Stomach (tissue), 9 donors: ENCODE results near the gene RBMS2. TPM values are rescaled to one million over a fixed set of nuclear protein-coding genes. Genes with fewer than 3 reads are reported as not detected.

Experiments used
- DNase-seq, 2 donors: peaks; one replicate each; pipeline versions ENCODE4 v3.0.0 to v3.0.0-alpha.2; 2013 to 2019
- H3K27ac ChIP-seq, 5 donors: fragments of 200-600 bp in 4 of 5; sonication (generic) in 4 of 5; one replicate each; pipeline ENCODE4 v1.5.1; 2013 to 2019; ENCODE audit warnings: mild to moderate bottlenecking in 1 of 5, moderate library complexity in 1 of 5
- H3K27me3 ChIP-seq, 3 donors: fragments of 200-600 bp; sonication (generic); one replicate each; pipeline ENCODE4 v1.5.1; 2017 to 2019; ENCODE audit warnings: mixed run types in 1 of 3
- H3K36me3 ChIP-seq, 4 donors: fragments of 200-600 bp; sonication (generic); 1 replicate in 3 of 4; 2 replicates in 1 of 4; pipeline ENCODE4 v1.5.1; 2016 to 2019
- H3K4me1 ChIP-seq, 4 donors: fragments of 200-600 bp; sonication (generic); one replicate each; pipeline ENCODE4 v1.5.1; 2016 to 2019
- H3K4me3 ChIP-seq, 4 donors: fragments of 200-600 bp; sonication (generic) in 3 of 4; one replicate each; pipeline ENCODE4 v1.5.1; 2016 to 2019; ENCODE audit warnings: mild to moderate bottlenecking in 1 of 4
- H3K9me3 ChIP-seq, 4 donors: fragments of 200-600 bp; sonication (generic); one replicate each; pipeline ENCODE4 v1.5.1; 2016 to 2019
- CTCF ChIP-seq, 7 experiments: fragments of 450-650 bp in 4 of 7; fragments of 200-600 bp in 3 of 7; sonication (generic) in 3 of 7; IDR thresholded peaks; one replicate each; pipeline ENCODE4 v1.5.1; 2016 to 2019; ENCODE audit warnings: antibody characterized with exemption in 7 of 7, control low read depth in 2 of 7, mild to moderate bottlenecking in 1 of 7
- EP300 ChIP-seq: sonication (generic); formaldehyde crosslinking; IDR thresholded peaks from one replicate; pipeline ENCODE4 v1.6.1; 2017; ENCODE audit warnings: antibody characterized with exemption
- POLR2A ChIP-seq, 4 donors: fragments of 450-650 bp; IDR thresholded peaks; one replicate each; pipeline ENCODE4 v1.6.1; 2016; ENCODE audit warnings: antibody characterized with exemption in 4 of 4, control low read depth in 2 of 4, mild to moderate bottlenecking in 1 of 4, moderate library complexity in 1 of 4
- POLR2AphosphoS5 ChIP-seq, 3 donors: sonication (generic); formaldehyde crosslinking; IDR thresholded peaks; one replicate each; pipeline ENCODE4 v1.6.1; 2016; ENCODE audit warnings: antibody characterized with exemption in 3 of 3
- WGBS, 5 donors: extraction: QIAGEN DNeasy Blood & Tissue Kit in 3 of 5; methylation state at CpG; one replicate each; pipeline versions ENCODE4 v1.1.5 to v1.1.7; 2013 to 2018; 5-methylcytosine and 5-hydroxymethylcytosine counted together
- intact Hi-C: fragments of 100-400 bp; cut with DNase I; formaldehyde crosslinking; loops from one replicate; pipeline ENCODE4 v1.15.1; 2023; ENCODE audit warnings: low total_unique reads
- polyA plus RNA-seq, 3 donors: library from polyadenylated mRNA; stranded (reverse); fragments of 200-250 nt; gene quantifications; one replicate each; pipeline ENCODE4 v1.2.3, GENCODE V29; 2013
- total RNA-seq, 5 donors: library from RNA; depleted of rRNA; stranded (reverse); fragments of >200 nt; gene quantifications; one replicate each; pipeline versions ENCODE4 v1.1.0 to v1.2.3, GENCODE V29; 2014 to 2016
- donor health status: healthy with polysubstance abuse.
- donor health status: Bipolar disorder and iron deficiency.
- donor health status: healthy.

Gene RBMS2
- total and polyA plus RNA-seq, 8 donors: 4.2 to 123 (median 9.8) TPM

DNA sequence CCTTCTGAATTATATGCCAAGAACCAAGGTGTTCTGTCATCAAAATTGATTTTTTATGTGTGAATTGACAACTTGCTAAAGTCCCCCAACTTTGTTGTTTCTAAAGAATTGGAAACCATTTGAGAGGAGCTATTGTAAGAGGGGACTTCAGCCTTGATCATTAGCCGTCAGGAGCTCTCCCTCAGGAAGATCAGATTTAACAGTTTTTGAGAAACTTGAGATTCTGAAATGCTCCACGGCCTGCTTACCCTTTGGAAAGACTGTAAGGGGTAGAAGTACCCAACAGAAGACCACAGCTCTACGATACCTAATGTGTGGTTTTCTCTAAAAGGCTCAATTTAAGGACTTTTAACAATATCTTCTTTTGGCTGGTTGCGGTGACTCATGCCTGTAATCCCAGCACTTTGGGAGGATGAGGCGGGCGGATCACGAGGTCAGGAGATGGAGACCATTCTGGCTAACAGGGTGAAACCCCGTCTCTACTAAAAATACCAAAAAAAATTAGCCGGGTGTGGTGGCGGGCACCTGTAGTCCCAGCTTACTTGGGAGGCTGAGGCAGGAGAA lies 57.4 kb downstream of the RBMS2 start:
- WGBS, 5 donors: 89 to 96% (median 93%) methylated on average over 10 of the region's 10 CpGs
- H3K9me3 ChIP-seq: no peaks in the 10 kb centered on the region
- intact Hi-C loops: no loop called here
- H3K27me3 ChIP-seq: no peaks in the 10 kb centered on the region
- no peaks in the 10 kb centered on the region for H3K4me1 ChIP-seq
- H3K4me3 ChIP-seq: no peak overlapping the region
- H3K27ac ChIP-seq: no peak overlapping the region
- TF ChIP-seq EP300: no peak
- H3K36me3 ChIP-seq: peaks cover 0 to 77% (median 58%) of the 10 kb centered on the region in 4 donors
- DNase-seq: no peak

DNA sequence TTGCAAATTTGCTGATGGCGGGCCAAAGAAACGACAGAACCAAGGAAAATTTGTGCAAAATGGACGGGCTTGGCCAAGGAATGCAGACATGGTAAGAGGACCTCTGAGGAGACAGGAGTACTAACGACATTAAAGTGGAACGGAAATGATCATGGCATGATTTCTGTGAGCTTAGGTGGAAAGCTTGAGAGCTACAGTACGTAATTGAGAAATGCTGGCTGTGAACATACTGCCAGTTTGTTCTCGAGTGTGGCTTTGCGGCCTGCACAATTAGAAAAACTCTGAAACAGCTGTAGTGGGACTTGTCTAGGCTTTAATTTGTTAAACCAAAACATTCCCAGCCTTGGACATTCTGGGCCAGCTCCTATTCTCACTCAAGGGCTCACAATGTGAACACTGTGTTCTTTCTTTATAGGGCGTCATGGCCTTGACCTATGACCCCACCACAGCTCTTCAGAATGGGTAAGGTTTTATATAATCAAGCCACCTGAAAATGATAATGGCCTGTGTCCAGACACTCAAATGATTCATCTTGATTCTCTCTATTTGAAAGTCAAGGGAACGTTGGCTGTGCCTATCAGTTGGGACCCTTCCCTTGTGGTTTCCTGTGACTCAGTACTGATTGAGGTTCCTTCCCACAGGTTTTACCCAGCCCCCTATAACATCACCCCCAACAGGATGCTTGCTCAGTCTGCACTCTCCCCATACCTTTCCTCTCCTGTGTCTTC lies 60.0 kb downstream of the RBMS2 start:
- no peak for DNase-seq
- 78 to 86% (median 82%) methylated on average over 10 of the region's 10 CpGs for WGBS, 5 donors
- no peak for TF ChIP-seq EP300
- no peak for TF ChIP-seq CTCF (IDR thresholded peaks at IDR 0.05)
- no peak for TF ChIP-seq POLR2AphosphoS5 (IDR thresholded peaks at IDR 0.05)
- TF ChIP-seq POLR2A (IDR thresholded peaks at IDR 0.05): no peak
- Histone ChIP-seq H3K27ac (peak overlapping the region in 1 of 5 donors; percentile 4), H3K4me1 (no peaks in the 10 kb centered on the region), H3K9me3 (no peaks in the 10 kb centered on the region), H3K36me3 (peaks cover 0 to 67% (median 47%) of the 10 kb centered on the region in 4 donors), H3K27me3 (no peaks in the 10 kb centered on the region), H3K4me3 (no peak overlapping the region)
- intact Hi-C loops: no loop called here

DNA sequence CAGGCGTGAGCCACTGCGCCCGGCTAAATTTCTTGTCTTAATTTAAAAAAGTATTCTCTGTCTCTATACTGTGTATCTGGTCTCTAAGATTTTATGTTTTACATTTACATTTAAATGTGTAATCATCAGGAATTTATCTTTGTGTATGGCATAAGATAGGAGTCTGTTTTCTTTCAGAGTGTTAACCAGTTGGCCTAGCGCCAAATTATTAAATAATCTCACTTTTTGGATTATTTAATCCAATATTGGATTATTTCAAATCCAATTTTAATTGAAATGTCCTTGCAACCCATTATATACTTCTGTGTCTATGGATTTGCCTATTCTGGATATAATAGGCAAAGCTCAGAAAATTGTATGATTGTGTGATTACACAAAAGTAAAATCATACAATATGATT lies 63.5 kb downstream of the RBMS2 start:
- DNase-seq: no peak
- no peak overlapping the region for H3K4me3 ChIP-seq
- TF ChIP-seq CTCF (IDR thresholded peaks at IDR 0.05): no peak
- no peak for TF ChIP-seq POLR2A (IDR thresholded peaks at IDR 0.05)
- no peak for TF ChIP-seq POLR2AphosphoS5 (IDR thresholded peaks at IDR 0.05)
- TF ChIP-seq EP300: no peak
- WGBS, 5 donors: 78 to 90% (median 84%) methylated on average over 4 of the region's 4 CpGs
- no peaks in the 10 kb centered on the region for H3K27me3 ChIP-seq
- H3K36me3 ChIP-seq: peaks cover 21 to 87% (median 71%) of the 10 kb centered on the region in 4 donors
- no peaks in the 10 kb centered on the region for H3K9me3 ChIP-seq
- H3K27ac ChIP-seq: no peak overlapping the region
- H3K4me1 ChIP-seq: no peaks in the 10 kb centered on the region
- intact Hi-C loops: no loop called here

- WGBS, 5 donors: 83 to 95% (median 90%) methylated on average over 1 of the region's 1 CpG
- H3K36me3 ChIP-seq: peaks cover 21 to 59% (median 49%) of the 10 kb centered on the region in 4 donors
- no peak for DNase-seq
- H3K4me3 ChIP-seq: no peak overlapping the region
- H3K27me3 ChIP-seq: no peaks in the 10 kb centered on the region
- no peaks in the 10 kb centered on the region for H3K9me3 ChIP-seq
- peaks cover 0 to 7% (median 0%) of the 10 kb centered on the region in 4 donors for H3K4me1 ChIP-seq
- no peak overlapping the region for H3K27ac ChIP-seq
- TF ChIP-seq POLR2A (IDR thresholded peaks at IDR 0.05): no peak
- no peak for TF ChIP-seq CTCF (IDR thresholded peaks at IDR 0.05)
- no peak for TF ChIP-seq POLR2AphosphoS5 (IDR thresholded peaks at IDR 0.05)
- TF ChIP-seq EP300: no peak
- intact Hi-C loops: no loop called here
Observed at GRCh38 chr12:56589783-56590182, 68.2 kb downstream of the RBMS2 start.
